A549 (cell line): Measurements from ENCODE around the gene COL16A1.

ENCODE experiments used
- CTCF ChIP-seq: fragments of >200 bp; sonication (Bioruptor Twin); formaldehyde crosslinking; IDR thresholded peaks from 3 replicates; pipeline ENCODE4 v1.5.1; 2016
- EP300 ChIP-seq, 2 experiments: fragments of >200 bp; sonication (Bioruptor Twin); formaldehyde crosslinking; IDR thresholded peaks; 2 replicates in 1 of 2; 3 replicates in 1 of 2; pipeline ENCODE4 v1.6.1; 2016 to 2017
- FOSL2 ChIP-seq, 2 experiments: fragments of 450-650 bp in 1 of 2; fragments of >200 bp in 1 of 2; sonication (Bioruptor Twin) in 1 of 2; formaldehyde crosslinking; IDR thresholded peaks; 2 replicates each; pipeline versions ENCODE4 v1.5.0 to v1.6.1; 2016 to 2020; ENCODE audit warnings: mild to moderate bottlenecking in 1 of 2, moderate library complexity in 1 of 2
- HES2 ChIP-seq: fragments of >200 bp; sonication (Bioruptor Twin); formaldehyde crosslinking; IDR thresholded peaks from 2 replicates; pipeline ENCODE4 v1.6.1; 2016
- JUNB ChIP-seq: fragments of >200 bp; sonication (Bioruptor Twin); formaldehyde crosslinking; IDR thresholded peaks from 2 replicates; pipeline ENCODE4 v1.6.1; 2016
- MAZ ChIP-seq: fragments of 150-350 bp; IDR thresholded peaks from 2 replicates; pipeline ENCODE4 v1.6.1; 2014; ENCODE audit warnings: antibody characterized with exemption, low read depth, low read length, borderline replicate concordance
- PBX3 ChIP-seq: IDR thresholded peaks from 2 replicates; pipeline ENCODE4 v1.6.1; 2012
- POLR2A ChIP-seq: IDR thresholded peaks from 2 replicates; pipeline ENCODE4 v1.6.1; 2012; ENCODE audit warnings: mild to moderate bottlenecking, low read length
- RAD21 ChIP-seq, 2 experiments: fragments of >200 bp in 1 of 2; sonication (Bioruptor Twin) in 1 of 2; formaldehyde crosslinking in 1 of 2; IDR thresholded peaks in 1 of 2; conservative IDR thresholded peaks in 1 of 2; 2 replicates in 1 of 2; 3 replicates in 1 of 2; pipeline ENCODE4 v1.6.1; 2012 to 2018; ENCODE audit warnings: inconsistent platforms in 1 of 2
- RCOR1 ChIP-seq: fragments of 150-350 bp; IDR thresholded peaks from 2 replicates; pipeline ENCODE4 v1.6.1; 2014; ENCODE audit warnings: antibody characterized with exemption, low read length, low read depth
- TF ChIP-seq, protein P1 (sequence below): IDR thresholded peaks from 2 replicates; pipeline ENCODE4 v1.6.1; 2012; ENCODE audit warnings: low read depth, borderline replicate concordance

DNA sequence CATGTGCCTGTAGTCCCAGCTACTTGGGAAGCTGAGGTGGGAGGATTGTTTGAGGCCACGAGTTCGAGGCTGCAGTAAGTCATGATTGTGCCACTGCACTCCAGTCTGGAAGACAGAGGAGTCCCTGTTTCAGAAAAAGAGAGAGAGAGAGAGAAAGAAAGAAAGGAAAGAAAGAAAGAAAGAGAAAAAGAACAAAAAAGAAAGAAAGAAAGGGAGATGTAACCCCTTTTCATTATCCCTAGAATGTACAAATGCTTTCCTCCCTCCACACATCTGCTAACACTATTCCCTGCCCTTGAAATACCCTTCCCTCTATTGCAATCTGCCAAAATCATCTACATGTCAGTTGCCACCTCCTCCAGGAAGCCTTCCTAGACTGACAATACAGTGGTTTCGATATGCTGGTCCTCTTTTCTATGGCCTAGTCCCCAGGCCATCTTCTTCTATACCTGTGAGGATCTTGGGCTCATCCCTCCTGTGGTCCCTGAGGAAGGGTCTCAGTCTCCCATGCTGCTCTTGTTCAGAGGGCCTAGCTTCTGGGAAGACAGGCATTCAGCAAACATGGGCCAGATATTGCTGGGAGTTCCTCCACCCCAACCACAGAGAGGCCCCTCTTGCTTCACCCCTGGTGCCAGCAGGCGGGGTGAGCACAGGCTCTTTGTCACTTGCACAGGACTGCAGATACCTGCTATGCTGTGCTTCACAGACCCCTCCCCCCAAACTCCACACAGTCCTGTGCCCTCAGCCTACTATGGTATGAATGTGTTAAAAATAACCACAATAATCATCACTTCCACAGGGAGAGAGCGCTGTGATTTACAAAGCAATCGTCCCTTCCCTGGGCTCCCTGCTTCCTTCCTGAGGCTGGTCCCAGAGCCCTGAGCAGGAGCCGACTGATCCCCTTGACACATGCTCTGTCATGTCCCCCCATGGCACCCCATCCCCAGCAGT lies 46.2 kb upstream of the COL16A1 start:
- TF ChIP-seq CTCF (no peak), HES2 (no peak), MAZ (no peak), POLR2A (no peak), EP300 (IDR thresholded peaks at IDR 0.05) (no peak), RCOR1 (no peak), RAD21 (conservative IDR thresholded peaks at IDR 0.05 in 1 of 2, IDR thresholded peaks at IDR 0.05 in 1 of 2) (no peak), FOSL2 (IDR thresholded peaks at IDR 0.05) (no peak), FOSL2 (CRISPR knock-in tag; IDR thresholded peaks at IDR 0.05) (no peak), PBX3 (no peak), JUNB (no peak)
- TF ChIP-seq, protein P1, sequence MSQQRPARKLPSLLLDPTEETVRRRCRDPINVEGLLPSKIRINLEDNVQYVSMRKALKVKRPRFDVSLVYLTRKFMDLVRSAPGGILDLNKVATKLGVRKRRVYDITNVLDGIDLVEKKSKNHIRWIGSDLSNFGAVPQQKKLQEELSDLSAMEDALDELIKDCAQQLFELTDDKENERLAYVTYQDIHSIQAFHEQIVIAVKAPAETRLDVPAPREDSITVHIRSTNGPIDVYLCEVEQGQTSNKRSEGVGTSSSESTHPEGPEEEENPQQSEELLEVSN = no peak
